ENCODE results near the gene CAPN5.

DNA sequence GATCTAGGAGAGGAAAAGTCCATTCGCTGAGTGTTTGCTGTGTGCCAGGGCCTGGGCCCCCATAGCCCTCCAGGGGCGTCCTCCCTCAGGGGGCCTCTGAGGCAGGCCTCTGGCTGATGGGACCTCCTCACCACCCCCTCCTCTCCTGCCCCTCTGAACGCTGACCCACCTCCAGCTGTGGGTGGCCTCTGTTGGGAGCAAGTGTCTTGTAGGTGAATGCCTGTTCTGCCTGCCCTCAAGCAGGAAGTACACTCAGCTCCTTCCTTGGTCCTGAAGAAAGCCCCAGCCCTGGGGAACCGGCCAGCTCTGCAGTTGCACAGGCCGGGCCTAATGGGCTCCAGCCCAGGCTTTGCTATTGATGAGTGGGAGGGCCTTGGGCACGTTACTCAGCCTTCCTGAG is 64.8 kb downstream of the CAPN5 start:
- TF ChIP-seq EGR1 (IDR thresholded peaks at IDR 0.05; ENCODE audit: low read depth in 2 of 2): no peak
- TF ChIP-seq, protein P1, sequence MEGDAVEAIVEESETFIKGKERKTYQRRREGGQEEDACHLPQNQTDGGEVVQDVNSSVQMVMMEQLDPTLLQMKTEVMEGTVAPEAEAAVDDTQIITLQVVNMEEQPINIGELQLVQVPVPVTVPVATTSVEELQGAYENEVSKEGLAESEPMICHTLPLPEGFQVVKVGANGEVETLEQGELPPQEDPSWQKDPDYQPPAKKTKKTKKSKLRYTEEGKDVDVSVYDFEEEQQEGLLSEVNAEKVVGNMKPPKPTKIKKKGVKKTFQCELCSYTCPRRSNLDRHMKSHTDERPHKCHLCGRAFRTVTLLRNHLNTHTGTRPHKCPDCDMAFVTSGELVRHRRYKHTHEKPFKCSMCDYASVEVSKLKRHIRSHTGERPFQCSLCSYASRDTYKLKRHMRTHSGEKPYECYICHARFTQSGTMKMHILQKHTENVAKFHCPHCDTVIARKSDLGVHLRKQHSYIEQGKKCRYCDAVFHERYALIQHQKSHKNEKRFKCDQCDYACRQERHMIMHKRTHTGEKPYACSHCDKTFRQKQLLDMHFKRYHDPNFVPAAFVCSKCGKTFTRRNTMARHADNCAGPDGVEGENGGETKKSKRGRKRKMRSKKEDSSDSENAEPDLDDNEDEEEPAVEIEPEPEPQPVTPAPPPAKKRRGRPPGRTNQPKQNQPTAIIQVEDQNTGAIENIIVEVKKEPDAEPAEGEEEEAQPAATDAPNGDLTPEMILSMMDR (IDR thresholded peaks at IDR 0.05; ENCODE audit: low read depth, low read length, missing input control): no peak
- TF ChIP-seq HNF4G (IDR thresholded peaks at IDR 0.05): no peak
- TF ChIP-seq, protein P2, sequence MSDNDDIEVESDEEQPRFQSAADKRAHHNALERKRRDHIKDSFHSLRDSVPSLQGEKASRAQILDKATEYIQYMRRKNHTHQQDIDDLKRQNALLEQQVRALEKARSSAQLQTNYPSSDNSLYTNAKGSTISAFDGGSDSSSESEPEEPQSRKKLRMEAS (IDR thresholded peaks at IDR 0.05): no peak
- TF ChIP-seq JUND (IDR thresholded peaks at IDR 0.05): no peak
- TF ChIP-seq HNF4A (conservative IDR thresholded peaks at IDR 0.05): no peak
- no peak for TF ChIP-seq GABPA (IDR thresholded peaks at IDR 0.05 in 1 of 2, conservative IDR thresholded peaks at IDR 0.05 in 1 of 2)

Data from liver (tissue), 3 donors.